Uterus (tissue), 2 donors: ENCODE data around the gene CERS6.

ENCODE experiments used
- POLR2A ChIP-seq, 2 donors: fragments of 450-650 bp; IDR thresholded peaks; one replicate each; pipeline ENCODE4 v1.6.1; 2016; ENCODE audit warnings: antibody characterized with exemption in 2 of 2, mild to moderate bottlenecking in 1 of 2, moderate library complexity in 1 of 2
- TF ChIP-seq, protein P1 (sequence below), 4 experiments: fragments of 200-600 bp in 2 of 4; fragments of 450-650 bp in 2 of 4; sonication (generic) in 2 of 4; IDR thresholded peaks; one replicate each; pipeline ENCODE4 v1.5.1; 2016 to 2019; ENCODE audit warnings: antibody characterized with exemption in 4 of 4, mild to moderate bottlenecking in 2 of 4, moderate library complexity in 1 of 4

DNA sequence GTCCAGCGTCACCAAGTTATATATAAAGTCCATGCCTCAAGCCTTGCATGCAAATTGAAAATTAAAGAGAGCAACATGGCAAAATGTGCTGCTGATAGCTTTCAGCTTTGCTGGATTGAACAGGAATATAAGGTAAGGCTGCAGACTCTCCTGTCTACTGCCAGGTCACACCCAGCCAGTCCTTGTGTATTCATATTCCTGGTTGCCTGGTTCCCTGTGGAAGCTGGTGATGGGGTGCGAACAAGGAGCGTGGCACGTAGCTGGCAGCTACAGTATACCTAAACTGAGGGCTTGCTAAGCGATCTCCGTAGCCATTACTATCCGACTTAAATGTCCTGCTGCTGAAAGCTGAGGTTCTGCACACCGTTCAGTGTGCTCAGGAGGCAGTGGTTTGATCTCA lies 296.3 kb downstream of the CERS6 start:
- TF ChIP-seq POLR2A (IDR thresholded peaks at IDR 0.05) = no peak
- TF ChIP-seq, protein P1, sequence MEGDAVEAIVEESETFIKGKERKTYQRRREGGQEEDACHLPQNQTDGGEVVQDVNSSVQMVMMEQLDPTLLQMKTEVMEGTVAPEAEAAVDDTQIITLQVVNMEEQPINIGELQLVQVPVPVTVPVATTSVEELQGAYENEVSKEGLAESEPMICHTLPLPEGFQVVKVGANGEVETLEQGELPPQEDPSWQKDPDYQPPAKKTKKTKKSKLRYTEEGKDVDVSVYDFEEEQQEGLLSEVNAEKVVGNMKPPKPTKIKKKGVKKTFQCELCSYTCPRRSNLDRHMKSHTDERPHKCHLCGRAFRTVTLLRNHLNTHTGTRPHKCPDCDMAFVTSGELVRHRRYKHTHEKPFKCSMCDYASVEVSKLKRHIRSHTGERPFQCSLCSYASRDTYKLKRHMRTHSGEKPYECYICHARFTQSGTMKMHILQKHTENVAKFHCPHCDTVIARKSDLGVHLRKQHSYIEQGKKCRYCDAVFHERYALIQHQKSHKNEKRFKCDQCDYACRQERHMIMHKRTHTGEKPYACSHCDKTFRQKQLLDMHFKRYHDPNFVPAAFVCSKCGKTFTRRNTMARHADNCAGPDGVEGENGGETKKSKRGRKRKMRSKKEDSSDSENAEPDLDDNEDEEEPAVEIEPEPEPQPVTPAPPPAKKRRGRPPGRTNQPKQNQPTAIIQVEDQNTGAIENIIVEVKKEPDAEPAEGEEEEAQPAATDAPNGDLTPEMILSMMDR (IDR thresholded peaks at IDR 0.05) = no peak
